Activated T-cell treated with anti-CD3 and anti-CD28 coated beads, Interleukin-2, amount 50 U/mL, for 72 hours (primary cell): ENCODE measurements around the gene CALML6. TPM values are rescaled to one million over a fixed set of nuclear protein-coding genes. Genes with fewer than 3 reads are reported as not detected.

Experiments
- ATAC-seq, 2 donors: fragments of 150-1000 bp; cut with Tn5 transposase; replicated peaks in 1 of 2; 2 replicates each; pipeline ENCODE4 v1.10.0; 2021; ENCODE audit warnings: moderate library complexity in 2 of 2, mild to moderate bottlenecking in 1 of 2
- DNase-seq, 2 donors: peaks; one replicate each; pipeline ENCODE4 v3.0.0; 2021 to 2022; ENCODE audit warnings: mixed read lengths in 1 of 2
- H3K27ac Mint-ChIP-seq: one replicate; pipeline ENCODE4 v1.8.0; 2022; ENCODE audit warnings: mild to moderate bottlenecking, moderate library complexity, mixed read lengths
- H3K27me3 Mint-ChIP-seq: one replicate; pipeline ENCODE4 v1.8.0; 2022; ENCODE audit warnings: low read depth, mixed read lengths
- H3K36me3 Mint-ChIP-seq, 2 donors: one replicate each; pipeline ENCODE4 v1.8.0; 2022; ENCODE audit warnings: mixed read lengths in 2 of 2, mild to moderate bottlenecking in 1 of 2; ENCODE audit not compliant: insufficient read depth in 2 of 2
- H3K4me1 Mint-ChIP-seq: one replicate; pipeline ENCODE4 v1.8.0; 2022; ENCODE audit warnings: low read depth, mixed read lengths
- H3K4me3 Mint-ChIP-seq, 2 donors: one replicate each; pipeline ENCODE4 v1.8.0; 2022; ENCODE audit warnings: mild to moderate bottlenecking in 2 of 2, mixed read lengths in 2 of 2, moderate library complexity in 2 of 2
- H3K9me3 Mint-ChIP-seq, 2 donors: one replicate each; pipeline ENCODE4 v1.8.0; 2022; ENCODE audit warnings: mixed read lengths in 2 of 2
- total RNA-seq, 2 donors: library from RNA; stranded (reverse); gene quantifications; one replicate each; pipeline ENCODE4 v1.2.3, GENCODE V29; 2022

The CALML6 gene
- total RNA-seq, 2 donors from 2014 or later = 1.8 TPM

- no peaks in the 10 kb centered on the region for H3K27me3 Mint-ChIP-seq
- H3K36me3 Mint-ChIP-seq = no peaks in the 10 kb centered on the region
- H3K4me1 Mint-ChIP-seq = peaks cover 5% of the 10 kb centered on the region
- DNase-seq = no peak
- peak overlapping the region in 1 of 2 donors; percentile 59 for H3K4me3 Mint-ChIP-seq
- H3K9me3 Mint-ChIP-seq = no peaks in the 10 kb centered on the region
- no peak overlapping the region for H3K27ac Mint-ChIP-seq
- ATAC-seq = no peak
Observed at GRCh38 chr1:1920057-1920607, 5.1 kb downstream of the CALML6 start.

- Mint-ChIP-seq H3K4me1 (peaks cover 5% of the 10 kb centered on the region), H3K27me3 (no peaks in the 10 kb centered on the region), H3K4me3 (no peak overlapping the region), H3K36me3 (no peaks in the 10 kb centered on the region), H3K9me3 (no peaks in the 10 kb centered on the region), H3K27ac (no peak overlapping the region)
- ATAC-seq (no peak), DNase-seq (no peak)
Observed at GRCh38 chr1:1920608-1921458, 5.8 kb downstream of the CALML6 start.

- ATAC-seq (no peak), DNase-seq (no peak)
- Mint-ChIP-seq H3K27ac (no peak overlapping the region), H3K27me3 (no peaks in the 10 kb centered on the region), H3K9me3 (no peaks in the 10 kb centered on the region), H3K36me3 (no peaks in the 10 kb centered on the region), H3K4me1 (peaks cover 5% of the 10 kb centered on the region), H3K4me3 (no peak overlapping the region)
Observed at GRCh38 chr1:1921459-1921862, 6.4 kb downstream of the CALML6 start.

- Mint-ChIP-seq H3K4me1 (peaks cover 5% of the 10 kb centered on the region), H3K4me3 (no peak overlapping the region), H3K27ac (no peak overlapping the region), H3K27me3 (no peaks in the 10 kb centered on the region), H3K36me3 (no peaks in the 10 kb centered on the region), H3K9me3 (no peaks in the 10 kb centered on the region)
- no peak for DNase-seq
- no peak for ATAC-seq
Observed at GRCh38 chr1:1921901-1922701, 7.0 kb downstream of the CALML6 start.

GRCh38 chr1:1922702-1922955, 7.6 kb downstream of the CALML6 start:
- H3K27me3 Mint-ChIP-seq = no peaks in the 10 kb centered on the region
- no peak overlapping the region for H3K4me3 Mint-ChIP-seq
- H3K9me3 Mint-ChIP-seq = no peaks in the 10 kb centered on the region
- peaks cover 5% of the 10 kb centered on the region for H3K4me1 Mint-ChIP-seq
- H3K27ac Mint-ChIP-seq = no peak overlapping the region
- no peaks in the 10 kb centered on the region for H3K36me3 Mint-ChIP-seq
- DNase-seq (no peak), ATAC-seq (no peak)

- H3K4me3 Mint-ChIP-seq = no peak overlapping the region
- ATAC-seq = no peak
- H3K4me1 Mint-ChIP-seq = peaks cover 1% of the 10 kb centered on the region
Observed at GRCh38 chr1:1922956-1923833, 8.1 kb downstream of the CALML6 start.

GRCh38 chr1:1924386-1924785, 9.3 kb downstream of the CALML6 start:
- ATAC-seq = no peak
- Mint-ChIP-seq H3K27ac (no peak overlapping the region), H3K9me3 (no peaks in the 10 kb centered on the region), H3K27me3 (no peaks in the 10 kb centered on the region), H3K36me3 (no peaks in the 10 kb centered on the region), H3K4me1 (no peaks in the 10 kb centered on the region), H3K4me3 (no peak overlapping the region)
- DNase-seq = no peak

More at GRCh38 chr1:1922956-1923833, 8.1 kb downstream of the CALML6 start:
- Mint-ChIP-seq H3K9me3 (no peaks in the 10 kb centered on the region), H3K36me3 (no peaks in the 10 kb centered on the region), H3K27ac (no peak overlapping the region), H3K27me3 (no peaks in the 10 kb centered on the region)
- no peak for DNase-seq

- no peaks in the 10 kb centered on the region for H3K27me3 Mint-ChIP-seq
- DNase-seq = no peak
- H3K4me3 Mint-ChIP-seq = no peak overlapping the region
- ATAC-seq = no peak
- no peaks in the 10 kb centered on the region for H3K4me1 Mint-ChIP-seq
- no peaks in the 10 kb centered on the region for H3K9me3 Mint-ChIP-seq
- no peaks in the 10 kb centered on the region for H3K36me3 Mint-ChIP-seq
- no peak overlapping the region for H3K27ac Mint-ChIP-seq
Observed at GRCh38 chr1:1924849-1925248, 9.8 kb downstream of the CALML6 start.

GRCh38 chr1:1925437-1926345, 10.6 kb downstream of the CALML6 start:
- H3K27me3 Mint-ChIP-seq = no peaks in the 10 kb centered on the region
- H3K36me3 Mint-ChIP-seq = no peaks in the 10 kb centered on the region
- no peak for DNase-seq
- no peak overlapping the region for H3K27ac Mint-ChIP-seq
- H3K4me3 Mint-ChIP-seq = no peak overlapping the region
- no peaks in the 10 kb centered on the region for H3K9me3 Mint-ChIP-seq
- H3K4me1 Mint-ChIP-seq = no peaks in the 10 kb centered on the region
- no peak for ATAC-seq

GRCh38 chr1:1926346-1926811, 11.3 kb downstream of the CALML6 start:
- Mint-ChIP-seq H3K27me3 (no peaks in the 10 kb centered on the region), H3K4me1 (no peaks in the 10 kb centered on the region), H3K36me3 (no peaks in the 10 kb centered on the region), H3K4me3 (no peak overlapping the region), H3K27ac (no peak overlapping the region), H3K9me3 (no peaks in the 10 kb centered on the region)
- no peak for ATAC-seq
- no peak for DNase-seq

GRCh38 chr1:1926886-1927660, 12.0 kb downstream of the CALML6 start:
- Mint-ChIP-seq H3K27ac (no peak overlapping the region), H3K4me1 (no peaks in the 10 kb centered on the region), H3K27me3 (no peaks in the 10 kb centered on the region), H3K9me3 (no peaks in the 10 kb centered on the region), H3K36me3 (no peaks in the 10 kb centered on the region), H3K4me3 (no peak overlapping the region)
- DNase-seq (no peak), ATAC-seq (no peak)
